HG02970 (cell line): ENCODE results near the gene MRPS31.
A peak's percentile ranks its signal among the peaks of the same experiment; 100 is the strongest.

Experiments used
- ATAC-seq: cut with Tn5 transposase; IDR thresholded peaks from one replicate; pipeline ENCODE4 v1.9.1; 2021; ENCODE audit warnings: mild to moderate bottlenecking, moderate library complexity, moderate number of reproducible peaks; ENCODE audit not compliant: unreplicated experiment, low FRiP score

MRPS31 gene

GRCh38 chr13:40770934-40771618, at the start of gene MRPS31:
TSS of gene MRPS31 (minus strand) at chr13:40771190. CDS start at chr13:40771136, 54 bp downstream.
- peak; percentile 87 for ATAC-seq

GRCh38 chr13:40819797-40820315, 48.9 kb upstream of the MRPS31 start:
- no peak for ATAC-seq

- ATAC-seq = no peak
These were observed 47.9 kb upstream of the MRPS31 start for GRCh38 chr13:40818926-40819325.

- no peak for ATAC-seq
These were observed 43.8 kb upstream of the MRPS31 start for GRCh38 chr13:40814803-40815202.

GRCh38 chr13:40813667-40814454, 42.9 kb upstream of the MRPS31 start:
- no peak for ATAC-seq

GRCh38 chr13:40812724-40813445, 41.9 kb upstream of the MRPS31 start:
- no peak for ATAC-seq

GRCh38 chr13:40812102-40812501, 41.1 kb upstream of the MRPS31 start:
- ATAC-seq = no peak

GRCh38 chr13:40809471-40809870, 38.5 kb upstream of the MRPS31 start:
- ATAC-seq = no peak

GRCh38 chr13:40806241-40806640, 35.3 kb upstream of the MRPS31 start:
- no peak for ATAC-seq

- no peak for ATAC-seq
These were observed 32.3 kb upstream of the MRPS31 start for GRCh38 chr13:40803316-40803715.

- ATAC-seq = no peak
These were observed 30.5 kb upstream of the MRPS31 start for GRCh38 chr13:40801255-40802217.

- no peak for ATAC-seq
These were observed 29.6 kb upstream of the MRPS31 start for GRCh38 chr13:40800559-40800958.

- no peak for ATAC-seq
These were observed 28.5 kb upstream of the MRPS31 start for GRCh38 chr13:40799508-40799907.

GRCh38 chr13:40798380-40798779, 27.4 kb upstream of the MRPS31 start:
- no peak for ATAC-seq

- no peak for ATAC-seq
These were observed 25.7 kb upstream of the MRPS31 start for GRCh38 chr13:40796649-40797048.

- no peak for ATAC-seq
These were observed 23.7 kb upstream of the MRPS31 start for GRCh38 chr13:40794414-40795368.

GRCh38 chr13:40793339-40793738, 22.3 kb upstream of the MRPS31 start:
- ATAC-seq = no peak

- no peak for ATAC-seq
These were observed 21.5 kb upstream of the MRPS31 start for GRCh38 chr13:40792284-40793051.
